ENCODE measurements around the gene OPTN. TPM values are rescaled to one million over a fixed set of nuclear protein-coding genes. Genes with fewer than 3 reads are reported as not detected.
A peak's percentile ranks its signal among the peaks of the same experiment; 100 is the strongest.

OPTN gene
- total and polyA plus RNA-seq, 2 experiments from 2014 or later, result 48.7 to 79.4 TPM

- Histone ChIP-seq H2AFZ (no peak overlapping the region), H4K20me1 (ENCODE audit: insufficient read depth, poor library complexity, severe bottlenecking) (no peaks in the 10 kb centered on the region), H3K27me3 (no peaks in the 10 kb centered on the region), H3K4me1 (ENCODE audit: insufficient read depth) (peaks cover 11% of the 10 kb centered on the region), H3K9me2 (replicated peaks; ENCODE audit: insufficient read depth) (no peaks in the 10 kb centered on the region), H3K4me3 (no peak overlapping the region), H3K27ac (peak overlapping the region; percentile 0), H3K9me3 (ENCODE audit: low read depth) (no peaks in the 10 kb centered on the region), H3K36me3 (replicated peaks; ENCODE audit: insufficient read depth, low read depth) (no peaks in the 10 kb centered on the region), H3K4me2 (no peak overlapping the region), H3K79me2 (peaks cover 53% of the 10 kb centered on the region)
- 79% methylated on average over 4 of the region's 4 CpGs for WGBS (ENCODE audit: low lambda C conversion rate, missing lambda C conversion rate)
- TF ChIP-seq EZH2phosphoT487 (IDR thresholded peaks at IDR 0.05; ENCODE audit: low read depth, severe bottlenecking, unreplicated experiment), result no peak
- TF ChIP-seq EZH2 (IDR thresholded peaks at IDR 0.05; ENCODE audit: borderline replicate concordance), result no peak
- TF ChIP-seq CTCF (IDR thresholded peaks at IDR 0.05; ENCODE audit: poor library complexity), result no peak
- no peak for DNase-seq (ENCODE audit: low spot score)
Measured at GRCh38 chr10:13105184-13105583, 5.2 kb downstream of the OPTN start.

GRCh38 chr10:13106387-13107045, 6.6 kb downstream of the OPTN start:
- Histone ChIP-seq H3K4me2 (no peak overlapping the region), H3K4me3 (no peak overlapping the region), H4K20me1 (ENCODE audit: insufficient read depth, poor library complexity, severe bottlenecking) (no peaks in the 10 kb centered on the region), H3K9me2 (replicated peaks; ENCODE audit: insufficient read depth) (no peaks in the 10 kb centered on the region), H3K4me1 (ENCODE audit: insufficient read depth) (peaks cover 10% of the 10 kb centered on the region), H3K79me2 (peaks cover 46% of the 10 kb centered on the region), H2AFZ (no peak overlapping the region), H3K9me3 (ENCODE audit: low read depth) (no peaks in the 10 kb centered on the region), H3K27ac (peak overlapping the region; percentile 93), H3K27me3 (no peaks in the 10 kb centered on the region), H3K36me3 (replicated peaks; ENCODE audit: insufficient read depth, low read depth) (no peaks in the 10 kb centered on the region)
- 97% methylated on average over 5 of the region's 5 CpGs for WGBS (ENCODE audit: low lambda C conversion rate, missing lambda C conversion rate)
- no peak for TF ChIP-seq EZH2phosphoT487 (IDR thresholded peaks at IDR 0.05; ENCODE audit: low read depth, severe bottlenecking, unreplicated experiment)
- TF ChIP-seq CTCF (IDR thresholded peaks at IDR 0.05; ENCODE audit: poor library complexity), result no peak
- TF ChIP-seq EZH2 (IDR thresholded peaks at IDR 0.05; ENCODE audit: borderline replicate concordance), result no peak
- DNase-seq (ENCODE audit: low spot score), result no peak

- no peak for DNase-seq (ENCODE audit: low spot score)
Measured at GRCh38 chr10:13110908-13111307, 10.9 kb downstream of the OPTN start.

More at GRCh38 chr10:13110908-13111307, 10.9 kb downstream of the OPTN start:
- no peak overlapping the region for H3K4me2 ChIP-seq
- H4K20me1 ChIP-seq (ENCODE audit: insufficient read depth, poor library complexity, severe bottlenecking), result no peaks in the 10 kb centered on the region
- no peaks in the 10 kb centered on the region for H3K9me2 ChIP-seq (replicated peaks; ENCODE audit: insufficient read depth)
- no peak overlapping the region for H3K4me3 ChIP-seq
- H3K27ac ChIP-seq, result no peak overlapping the region
- 80% methylated on average over 3 of the region's 3 CpGs for WGBS (ENCODE audit: low lambda C conversion rate, missing lambda C conversion rate)
- no peaks in the 10 kb centered on the region for H3K27me3 ChIP-seq
- peaks cover 11% of the 10 kb centered on the region for H3K79me2 ChIP-seq
- H2AFZ ChIP-seq, result no peak overlapping the region
- peaks cover 7% of the 10 kb centered on the region for H3K4me1 ChIP-seq (ENCODE audit: insufficient read depth)
- no peaks in the 10 kb centered on the region for H3K9me3 ChIP-seq (ENCODE audit: low read depth)
- TF ChIP-seq CTCF (IDR thresholded peaks at IDR 0.05; ENCODE audit: poor library complexity) (no peak), EZH2 (IDR thresholded peaks at IDR 0.05; ENCODE audit: borderline replicate concordance) (no peak), EZH2phosphoT487 (IDR thresholded peaks at IDR 0.05; ENCODE audit: low read depth, severe bottlenecking, unreplicated experiment) (no peak)
- no peaks in the 10 kb centered on the region for H3K36me3 ChIP-seq (replicated peaks; ENCODE audit: insufficient read depth, low read depth)

All from hepatocyte (in vitro differentiated cells).